Measurements from ENCODE around the gene ASTN2.

DNA sequence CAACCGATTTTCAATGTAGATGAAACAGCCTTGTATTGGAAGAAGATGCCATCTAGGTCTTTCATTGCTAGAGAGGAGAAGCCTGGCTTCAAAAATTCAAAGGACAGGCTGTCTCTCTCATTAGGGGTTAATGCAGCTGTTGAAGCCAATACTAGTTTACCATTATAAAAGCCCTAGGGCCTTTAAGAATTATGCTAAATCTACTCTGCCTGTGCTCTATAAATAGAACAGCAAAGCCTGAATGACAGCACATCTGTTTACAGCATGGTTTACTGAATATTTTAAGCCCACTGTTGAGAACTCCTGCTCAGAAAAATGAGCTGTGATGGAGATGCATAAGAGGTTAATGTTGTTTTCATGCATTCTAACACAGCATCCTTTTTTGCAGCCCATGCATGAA is 539.3 kb downstream of the ASTN2 start:
- TF ChIP-seq, protein P1, sequence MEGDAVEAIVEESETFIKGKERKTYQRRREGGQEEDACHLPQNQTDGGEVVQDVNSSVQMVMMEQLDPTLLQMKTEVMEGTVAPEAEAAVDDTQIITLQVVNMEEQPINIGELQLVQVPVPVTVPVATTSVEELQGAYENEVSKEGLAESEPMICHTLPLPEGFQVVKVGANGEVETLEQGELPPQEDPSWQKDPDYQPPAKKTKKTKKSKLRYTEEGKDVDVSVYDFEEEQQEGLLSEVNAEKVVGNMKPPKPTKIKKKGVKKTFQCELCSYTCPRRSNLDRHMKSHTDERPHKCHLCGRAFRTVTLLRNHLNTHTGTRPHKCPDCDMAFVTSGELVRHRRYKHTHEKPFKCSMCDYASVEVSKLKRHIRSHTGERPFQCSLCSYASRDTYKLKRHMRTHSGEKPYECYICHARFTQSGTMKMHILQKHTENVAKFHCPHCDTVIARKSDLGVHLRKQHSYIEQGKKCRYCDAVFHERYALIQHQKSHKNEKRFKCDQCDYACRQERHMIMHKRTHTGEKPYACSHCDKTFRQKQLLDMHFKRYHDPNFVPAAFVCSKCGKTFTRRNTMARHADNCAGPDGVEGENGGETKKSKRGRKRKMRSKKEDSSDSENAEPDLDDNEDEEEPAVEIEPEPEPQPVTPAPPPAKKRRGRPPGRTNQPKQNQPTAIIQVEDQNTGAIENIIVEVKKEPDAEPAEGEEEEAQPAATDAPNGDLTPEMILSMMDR (IDR thresholded peaks at IDR 0.05): no peak
- no peak for TF ChIP-seq POLR2A (IDR thresholded peaks at IDR 0.05)

Measured in right lobe of liver (tissue), 4 donors.